Left renal pelvis (tissue), 4 donors: Measurements from ENCODE around the gene TOX2. TPM values are rescaled to one million over a fixed set of nuclear protein-coding genes. Genes with fewer than 3 reads are reported as not detected.
A peak's percentile ranks its signal among the peaks of the same experiment; 100 is the strongest.

Source experiments
- DNase-seq, 4 donors: peaks; one replicate each; pipeline ENCODE4 v3.0.0-alpha.2; 2013; ENCODE audit warnings: low read depth in 4 of 4, low spot score in 3 of 4
- polyA plus RNA-seq, 4 donors: library from polyadenylated mRNA; unstranded; fragments of 120-200 nt; gene quantifications; one replicate each; pipeline ENCODE4 v1.2.1, GENCODE V29; 2013; ENCODE audit not compliant: insufficient read length in 4 of 4

The TOX2 gene
- polyA plus RNA-seq, 4 donors: 1.2 to 5.3 (median 4.2) TPM

GRCh38 chr20:43938932-43939761, 24.5 kb downstream of the TOX2 start:
- peak in 1 of 4 donors; percentile 46 for DNase-seq

GRCh38 chr20:43939762-43940121, 25.1 kb downstream of the TOX2 start:
- no peak for DNase-seq

GRCh38 chr20:43940518-43941225, 26.0 kb downstream of the TOX2 start:
- DNase-seq: no peak

GRCh38 chr20:43941476-43942200, 27.0 kb downstream of the TOX2 start:
- no peak for DNase-seq

- no peak for DNase-seq
These were observed 27.5 kb downstream of the TOX2 start for GRCh38 chr20:43942201-43942590.

GRCh38 chr20:43942667-43943285, 28.1 kb downstream of the TOX2 start:
- no peak for DNase-seq

GRCh38 chr20:43943725-43944124, 29.1 kb downstream of the TOX2 start:
- DNase-seq: no peak

- no peak for DNase-seq
These were observed 30.1 kb downstream of the TOX2 start for GRCh38 chr20:43944653-43945235.

GRCh38 chr20:43945391-43946205, 30.9 kb downstream of the TOX2 start:
- no peak for DNase-seq

GRCh38 chr20:43946206-43946491, 31.5 kb downstream of the TOX2 start:
- no peak for DNase-seq

GRCh38 chr20:43946659-43947315, 32.1 kb downstream of the TOX2 start:
- DNase-seq: no peak

- no peak for DNase-seq
These were observed 32.7 kb downstream of the TOX2 start for GRCh38 chr20:43947316-43947710.

- DNase-seq: no peak
These were observed 33.8 kb downstream of the TOX2 start for GRCh38 chr20:43948455-43948854.

GRCh38 chr20:43949248-43949647, 34.6 kb downstream of the TOX2 start:
- no peak for DNase-seq

- DNase-seq: no peak
These were observed 35.3 kb downstream of the TOX2 start for GRCh38 chr20:43949741-43950618.

- no peak for DNase-seq
These were observed 39.4 kb downstream of the TOX2 start for GRCh38 chr20:43953919-43954592.

- DNase-seq: no peak
These were observed 40.0 kb downstream of the TOX2 start for GRCh38 chr20:43954704-43955061.
